HG02642 (cell line): Measurements from ENCODE around the gene ATAT1.

Source experiments
- ATAC-seq: cut with Tn5 transposase; IDR thresholded peaks from one replicate; pipeline ENCODE4 v1.9.1; 2021; ENCODE audit warnings: mild to moderate bottlenecking; ENCODE audit not compliant: unreplicated experiment, poor library complexity

Gene ATAT1

DNA sequence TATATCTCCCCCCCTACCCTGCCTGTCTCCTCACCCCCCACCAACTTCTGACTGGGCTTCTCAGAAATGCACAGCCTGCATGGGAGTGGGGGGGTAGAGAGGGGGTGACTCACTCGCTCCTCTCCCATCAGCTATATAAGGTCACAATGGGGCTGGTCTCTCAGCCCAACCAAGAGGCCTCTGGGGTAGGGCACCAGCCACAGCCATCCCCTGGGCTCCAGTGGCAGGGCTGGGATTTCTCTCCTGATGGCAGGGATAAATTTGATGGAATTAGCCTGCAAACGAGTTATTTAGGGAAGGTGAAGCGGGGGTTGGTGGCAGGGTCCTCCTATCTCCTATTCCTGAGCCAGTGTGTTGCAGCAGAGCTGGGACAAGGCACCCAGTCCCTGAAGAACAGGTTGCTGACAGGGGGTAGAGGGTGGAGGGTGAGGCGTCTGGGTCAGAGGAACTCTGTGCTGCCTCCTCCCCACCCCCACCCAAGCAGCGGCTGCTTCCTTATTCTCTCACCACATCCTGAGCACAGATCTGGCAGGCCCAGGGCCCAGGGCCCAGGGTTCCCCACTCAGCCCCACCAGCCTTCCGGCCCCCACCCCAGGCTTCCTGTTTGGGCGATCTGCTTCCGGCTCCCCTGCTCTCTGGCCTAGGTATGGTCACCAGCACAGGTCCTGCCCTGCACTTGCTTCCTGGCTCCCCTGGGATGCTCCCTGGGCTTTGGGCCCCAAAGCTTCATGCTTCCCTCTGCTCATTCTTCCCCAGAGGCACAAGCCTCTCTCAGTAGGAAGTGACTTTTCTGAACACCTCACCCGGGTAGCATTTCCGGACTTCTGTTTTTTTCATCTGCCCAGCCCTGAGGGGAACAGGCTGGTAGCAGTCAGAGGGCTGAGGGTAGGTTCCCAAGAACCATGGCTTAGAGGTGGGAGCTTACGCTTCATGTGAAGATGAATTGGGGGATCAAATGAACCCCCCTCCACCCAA, 55.8 kb downstream of the ATAT1 start:
- ATAC-seq: peak; percentile 34

GRCh38 chr6:30683183-30683979, 56.7 kb downstream of the ATAT1 start:
- ATAC-seq: no peak

DNA sequence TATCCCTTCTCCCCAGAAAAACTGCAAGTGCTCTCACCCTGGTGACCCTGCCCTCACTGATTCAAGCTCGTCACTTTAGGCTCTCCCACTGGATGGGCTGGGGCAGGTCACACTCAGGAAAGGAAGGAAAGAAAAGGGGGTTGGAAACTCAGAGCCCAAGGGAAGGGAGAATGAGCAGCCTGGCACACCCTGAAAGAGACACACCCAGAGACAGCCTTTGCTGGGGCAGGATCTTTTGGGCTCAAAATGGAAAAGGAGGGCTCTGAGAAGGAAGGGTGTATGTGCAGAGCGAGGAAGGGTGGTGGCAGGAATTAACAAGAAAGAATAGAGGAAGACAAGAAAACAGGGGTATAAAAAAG, 57.3 kb downstream of the ATAT1 start:
- no peak for ATAC-seq

DNA sequence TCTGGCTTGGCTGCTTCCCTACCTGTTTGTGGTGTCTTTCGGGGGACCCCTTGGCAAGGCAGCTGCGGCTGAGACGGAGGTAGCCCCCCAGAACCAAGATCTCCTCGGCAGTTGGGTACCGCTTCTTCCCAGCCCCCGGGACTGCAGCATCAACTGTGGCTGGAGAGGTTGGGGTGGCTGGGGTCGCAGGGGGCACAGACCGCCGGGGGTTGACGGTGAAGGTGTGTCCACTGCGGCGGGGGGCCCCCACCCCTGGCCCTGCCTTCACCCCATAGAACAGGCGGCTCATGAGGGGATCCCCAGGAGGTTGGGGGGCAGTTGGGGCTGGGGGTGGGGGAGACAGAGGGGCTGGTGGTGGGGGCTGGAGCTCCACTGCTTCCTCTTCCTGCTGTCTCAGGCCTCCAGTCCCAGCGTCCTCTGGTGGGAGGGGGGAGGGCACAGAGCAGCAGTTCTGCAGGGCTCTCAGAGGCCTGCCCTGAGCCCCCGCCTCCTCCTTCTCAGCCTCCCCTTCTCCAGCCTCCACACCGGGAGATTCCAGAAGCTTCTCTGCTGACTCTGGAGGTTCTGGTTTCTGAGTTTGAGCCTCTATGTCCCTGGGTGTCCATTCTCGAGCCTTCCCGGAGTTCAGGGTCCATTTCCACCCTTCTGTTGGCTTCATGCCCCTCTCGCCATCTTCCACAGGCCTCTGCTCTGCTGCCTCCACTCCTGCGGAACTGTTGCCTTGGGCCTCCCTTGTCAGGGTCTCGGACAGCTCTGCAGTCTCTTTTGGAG, 57.9 kb downstream of the ATAT1 start:
- no peak for ATAC-seq

DNA sequence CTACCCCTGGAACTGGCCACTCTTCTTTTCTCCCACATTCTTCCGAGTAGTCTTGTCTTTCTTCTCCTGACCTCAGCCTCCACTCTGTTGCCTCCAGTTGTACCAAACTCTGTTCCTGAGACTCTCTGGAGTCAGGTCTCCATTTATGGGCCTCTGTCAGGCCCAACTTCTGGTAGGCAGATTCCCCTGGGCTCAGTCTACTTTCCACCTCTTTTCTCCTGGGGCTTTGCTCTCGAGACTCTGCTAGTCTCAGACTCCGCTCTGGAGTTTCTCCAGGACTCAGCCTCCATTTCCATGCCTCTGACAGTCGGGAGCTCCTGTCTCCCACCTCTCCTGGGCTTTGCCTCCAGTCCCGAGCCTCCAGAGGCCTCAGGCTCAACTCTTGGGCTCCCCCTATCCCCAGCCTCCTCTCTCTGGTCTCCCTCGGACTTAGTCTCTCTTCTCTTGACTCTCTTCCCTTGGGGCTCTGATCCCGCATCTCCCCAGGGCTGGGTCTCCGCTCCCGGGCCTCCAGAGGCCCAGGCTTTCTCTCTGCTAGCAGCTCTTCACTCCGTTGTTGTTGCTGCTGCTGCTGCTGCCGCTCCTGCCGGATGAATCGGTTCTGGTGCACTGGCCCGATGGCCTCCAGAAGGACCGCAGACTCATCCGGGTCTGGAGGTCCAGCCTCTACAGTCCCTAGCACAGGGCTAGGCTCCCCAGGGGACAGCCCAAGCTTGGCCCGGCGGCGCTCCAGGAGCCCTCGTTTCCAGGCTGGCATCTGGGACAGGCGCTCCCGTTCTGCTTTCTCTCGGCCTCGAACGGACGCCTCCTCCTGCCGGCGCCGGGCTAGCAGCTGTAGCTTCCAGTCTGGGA, 58.7 kb downstream of the ATAT1 start:
- no peak for ATAC-seq

- peak; percentile 26 for ATAC-seq
Measured at GRCh38 chr6:30686009-30686907, 59.6 kb downstream of the ATAT1 start, which contains the start of gene PPP1R18. Gene PPP1R18 (minus strand): TSS chr6:30686645. CDS start chr6:30686018, 627 bp downstream.

DNA sequence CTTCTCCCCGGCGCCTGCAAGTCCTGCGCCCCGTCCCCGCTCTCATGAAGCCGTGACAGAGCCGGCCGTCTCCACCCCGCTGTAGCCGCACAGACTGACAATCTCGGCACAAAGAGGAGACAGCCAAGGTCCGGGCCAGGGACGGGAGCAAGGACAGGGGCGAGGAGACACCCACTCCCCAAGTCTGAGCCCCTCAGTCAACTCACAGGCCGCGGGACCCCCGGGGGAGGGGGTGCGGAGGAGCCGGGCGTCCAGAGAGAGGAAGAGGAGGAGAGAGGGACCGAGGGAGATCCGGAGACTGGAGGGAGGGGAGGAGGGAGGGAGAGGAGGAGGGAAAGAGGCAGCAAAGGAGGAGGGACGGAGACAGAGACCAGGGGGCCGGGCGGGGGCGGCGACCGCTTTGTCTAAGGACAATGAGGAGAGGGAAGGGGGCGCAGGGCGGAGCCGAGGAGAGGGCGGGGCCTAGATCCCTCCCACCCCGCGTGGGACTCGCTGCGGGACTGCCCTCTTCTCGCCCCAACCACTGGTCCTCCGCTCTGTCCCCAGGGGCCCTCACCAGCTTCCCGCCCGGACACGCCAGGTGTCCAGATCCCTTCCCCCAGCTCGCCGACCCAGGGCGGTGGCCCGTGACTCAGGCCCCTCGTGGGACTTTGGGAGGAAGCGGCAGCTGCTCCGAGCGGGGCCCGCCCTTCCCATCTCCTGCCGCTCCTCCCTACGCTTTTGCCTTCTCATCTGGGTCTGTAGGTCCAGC, 60.4 kb downstream of the ATAT1 start:
- ATAC-seq: peak; percentile 48

GRCh38 chr6:30687659-30688431, 61.2 kb downstream of the ATAT1 start:
- no peak for ATAC-seq

DNA sequence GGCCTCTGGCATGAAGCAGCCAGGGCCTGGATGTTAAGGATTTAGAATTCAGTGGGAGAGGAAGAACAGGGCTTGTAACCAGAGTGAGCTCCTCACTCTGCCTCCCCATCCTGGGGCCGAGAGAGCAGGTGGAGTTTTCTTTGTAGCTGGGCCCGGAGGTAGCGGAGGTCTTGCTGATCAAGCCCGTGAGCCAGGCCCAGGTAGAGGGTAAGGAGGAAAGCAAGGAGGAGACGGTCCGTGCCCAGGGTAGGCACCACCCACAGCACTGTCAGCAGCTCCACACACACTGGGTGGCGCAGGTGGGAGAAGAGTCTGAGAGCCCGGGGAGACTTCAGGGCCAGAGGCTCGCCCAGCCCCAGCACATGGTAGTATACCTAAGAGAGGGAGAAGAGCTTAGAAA, 61.9 kb downstream of the ATAT1 start:
- ATAC-seq: no peak

DNA sequence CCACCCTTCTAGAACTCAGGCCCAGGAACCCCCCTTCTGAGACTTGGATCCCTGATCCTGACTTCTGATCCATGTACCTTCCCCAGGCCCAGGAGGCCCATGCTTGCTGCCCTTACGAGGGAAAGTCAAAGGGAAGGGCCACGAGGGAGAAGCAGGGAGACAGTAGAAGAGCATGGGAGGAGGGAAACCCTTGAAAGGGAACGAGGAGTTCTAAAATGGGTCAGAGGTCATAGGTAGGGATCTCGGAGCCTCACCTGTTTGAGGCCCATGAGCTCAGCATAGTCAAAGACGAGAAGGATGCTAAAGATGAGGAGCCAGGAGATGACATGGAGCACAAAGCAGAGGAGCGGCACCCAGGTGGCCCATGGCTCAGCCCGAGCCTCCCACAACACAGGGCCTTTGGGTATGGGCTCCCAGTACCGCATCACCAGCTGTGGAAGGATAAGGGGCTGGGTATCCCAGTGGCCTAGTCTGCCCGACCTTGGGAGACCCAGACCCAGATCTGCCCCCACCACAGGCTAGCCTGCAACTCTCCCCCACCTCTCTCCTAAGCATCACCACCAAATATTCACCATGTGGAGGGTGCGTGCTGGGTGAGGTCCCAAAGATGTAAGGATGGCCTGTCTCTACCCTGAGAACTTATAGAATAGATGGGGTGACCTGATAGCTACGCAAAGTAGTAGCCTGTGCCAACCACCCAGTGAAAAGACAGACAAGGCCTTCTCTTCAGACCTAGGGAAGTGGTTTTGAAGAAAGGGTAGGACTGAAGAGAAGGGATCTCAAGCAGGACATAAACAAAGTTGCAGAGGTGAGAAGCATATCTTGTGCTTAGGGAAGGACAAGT, 62.6 kb downstream of the ATAT1 start:
- ATAC-seq: no peak

GRCh38 chr6:30689985-30690384, 63.3 kb downstream of the ATAT1 start:
- ATAC-seq: no peak

GRCh38 chr6:30690403-30691207, 63.9 kb downstream of the ATAT1 start, which contains the start of gene NRM:
Gene NRM (minus strand): TSS chr6:30690984. CDS start chr6:30690974, 10 bp downstream.
- ATAC-seq: peak; percentile 35

GRCh38 chr6:30691208-30691847, 64.7 kb downstream of the ATAT1 start:
- no peak for ATAC-seq
